Measurements from ENCODE around the gene SCARF2.
"Not testable (repeated sequence)": the region's sequence is repeated elsewhere in the genome, so short reads cannot be mapped to it uniquely, and the experiment has no call there.

The SCARF2 gene, protein sequence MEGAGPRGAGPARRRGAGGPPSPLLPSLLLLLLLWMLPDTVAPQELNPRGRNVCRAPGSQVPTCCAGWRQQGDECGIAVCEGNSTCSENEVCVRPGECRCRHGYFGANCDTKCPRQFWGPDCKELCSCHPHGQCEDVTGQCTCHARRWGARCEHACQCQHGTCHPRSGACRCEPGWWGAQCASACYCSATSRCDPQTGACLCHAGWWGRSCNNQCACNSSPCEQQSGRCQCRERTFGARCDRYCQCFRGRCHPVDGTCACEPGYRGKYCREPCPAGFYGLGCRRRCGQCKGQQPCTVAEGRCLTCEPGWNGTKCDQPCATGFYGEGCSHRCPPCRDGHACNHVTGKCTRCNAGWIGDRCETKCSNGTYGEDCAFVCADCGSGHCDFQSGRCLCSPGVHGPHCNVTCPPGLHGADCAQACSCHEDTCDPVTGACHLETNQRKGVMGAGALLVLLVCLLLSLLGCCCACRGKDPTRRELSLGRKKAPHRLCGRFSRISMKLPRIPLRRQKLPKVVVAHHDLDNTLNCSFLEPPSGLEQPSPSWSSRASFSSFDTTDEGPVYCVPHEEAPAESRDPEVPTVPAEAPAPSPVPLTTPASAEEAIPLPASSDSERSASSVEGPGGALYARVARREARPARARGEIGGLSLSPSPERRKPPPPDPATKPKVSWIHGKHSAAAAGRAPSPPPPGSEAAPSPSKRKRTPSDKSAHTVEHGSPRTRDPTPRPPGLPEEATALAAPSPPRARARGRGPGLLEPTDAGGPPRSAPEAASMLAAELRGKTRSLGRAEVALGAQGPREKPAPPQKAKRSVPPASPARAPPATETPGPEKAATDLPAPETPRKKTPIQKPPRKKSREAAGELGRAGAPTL

DNA sequence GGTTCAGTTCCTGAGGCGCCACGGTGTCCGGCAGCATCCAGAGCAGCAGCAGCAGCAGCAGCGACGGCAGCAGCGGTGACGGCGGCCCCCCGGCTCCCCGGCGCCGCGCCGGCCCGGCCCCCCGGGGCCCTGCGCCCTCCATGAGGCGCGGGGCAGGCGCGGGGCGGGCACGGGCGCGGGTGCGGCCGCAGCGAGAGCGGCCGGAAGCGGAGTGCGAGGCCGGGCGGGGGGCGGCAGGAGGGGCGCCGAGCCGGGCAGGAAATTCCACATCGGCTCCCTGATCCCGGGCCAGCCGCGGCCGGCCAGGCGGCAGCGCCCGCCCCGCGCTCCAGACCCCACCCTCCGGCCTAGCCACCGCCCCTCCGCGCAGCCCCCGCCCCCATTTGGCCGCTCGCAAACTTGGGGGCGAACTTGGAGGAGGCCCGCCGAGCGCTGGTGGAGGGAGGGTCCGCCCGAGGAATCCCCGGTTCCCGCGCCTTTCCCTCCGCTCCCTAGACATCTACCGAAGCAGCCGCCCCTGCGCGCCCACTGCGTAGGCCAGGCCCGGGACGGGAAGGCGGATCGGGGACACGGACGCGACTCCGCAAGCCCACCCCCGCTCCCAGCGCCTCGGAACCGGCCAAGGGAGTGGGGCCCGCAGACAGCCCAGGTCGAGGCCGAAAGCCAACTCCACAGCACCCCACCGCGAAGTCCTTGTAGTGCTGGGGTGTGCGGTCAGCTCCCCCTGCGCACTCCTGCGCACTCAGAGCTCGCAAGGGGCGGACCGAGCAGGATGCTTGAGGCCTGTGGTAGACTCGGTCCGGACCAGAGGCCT, at the start of gene SCARF2:
TSS of gene SCARF2 (minus strand) at position 213 of the 814 bp plus-strand sequence. CDS start at position 142, 71 bp downstream.
- no peak for DNase-seq

DNA sequence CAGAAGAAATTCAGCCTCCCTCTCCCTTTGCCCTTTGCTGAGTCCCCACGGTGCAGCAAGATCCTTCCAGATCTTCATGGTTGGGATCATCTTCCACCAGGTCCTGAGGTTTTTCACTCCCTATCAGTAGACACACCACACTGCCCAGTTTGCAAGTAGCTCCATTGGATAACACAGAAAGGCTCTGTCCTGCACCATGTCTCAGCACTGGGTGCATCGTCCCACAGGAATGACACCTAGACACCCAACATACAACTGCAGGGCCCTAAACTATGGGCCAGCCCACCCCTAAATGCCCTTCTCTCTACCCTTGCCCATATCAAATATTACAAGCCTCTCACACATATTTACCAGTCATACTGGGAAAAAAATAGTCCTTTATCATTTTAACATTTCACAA, 48.6 kb upstream of the SCARF2 start:
- no peak for DNase-seq

DNA sequence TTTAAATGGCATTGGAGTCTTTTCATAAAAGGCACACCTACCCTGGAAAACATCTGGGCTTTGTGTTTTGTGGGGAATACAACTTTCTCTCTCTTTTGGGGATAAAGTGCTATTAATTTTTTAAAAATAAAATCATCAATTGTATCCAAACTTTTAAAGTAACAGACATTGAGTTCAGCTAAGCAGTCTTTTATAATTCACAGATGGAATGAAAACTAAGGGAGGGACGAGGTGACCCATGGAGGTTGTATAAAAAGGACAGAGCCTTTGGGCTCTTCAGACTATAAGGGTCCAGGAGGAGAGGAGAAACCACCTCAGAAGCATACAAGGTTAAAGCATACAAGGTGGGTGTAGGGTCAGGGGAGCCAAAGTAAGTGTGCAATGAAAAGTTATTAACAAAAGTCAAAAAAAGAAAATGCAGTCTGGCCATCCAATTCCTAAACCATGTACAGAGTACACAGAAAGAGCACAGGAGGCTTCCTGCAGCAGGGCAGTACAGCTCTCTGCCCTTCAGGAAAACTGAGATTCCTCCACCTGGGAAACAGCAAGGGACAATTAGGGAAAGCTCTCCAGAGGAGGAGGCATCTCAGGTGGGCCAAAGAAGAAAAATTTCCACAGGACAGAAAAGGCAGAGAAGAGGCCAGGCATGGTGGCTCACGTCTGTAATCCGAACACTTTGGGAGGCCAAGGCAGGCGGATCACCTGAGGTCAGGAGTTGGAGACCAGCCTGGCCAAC, 47.5 kb upstream of the SCARF2 start:
- DNase-seq: no peak

DNA sequence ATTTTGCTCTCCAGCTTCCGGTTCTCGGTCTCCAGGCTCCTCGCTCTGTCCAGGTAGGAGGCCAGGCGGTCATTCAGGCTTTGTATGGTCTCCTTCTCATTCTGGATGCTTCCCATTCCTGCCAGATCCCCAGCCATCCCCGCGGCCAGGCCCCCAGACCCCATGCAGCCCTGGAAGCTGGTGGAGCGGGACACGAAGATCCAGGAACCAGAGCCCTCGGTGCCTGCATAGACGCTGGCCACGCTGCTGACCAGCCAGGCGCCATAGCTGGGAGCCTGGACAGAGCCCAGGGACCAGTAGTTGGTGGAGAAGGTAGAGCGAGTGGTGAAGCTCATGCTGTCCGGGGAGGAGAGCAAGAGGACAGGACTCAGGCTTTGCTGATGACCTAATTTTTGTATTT, 46.1 kb upstream of the SCARF2 start:
- DNase-seq: no peak

DNA sequence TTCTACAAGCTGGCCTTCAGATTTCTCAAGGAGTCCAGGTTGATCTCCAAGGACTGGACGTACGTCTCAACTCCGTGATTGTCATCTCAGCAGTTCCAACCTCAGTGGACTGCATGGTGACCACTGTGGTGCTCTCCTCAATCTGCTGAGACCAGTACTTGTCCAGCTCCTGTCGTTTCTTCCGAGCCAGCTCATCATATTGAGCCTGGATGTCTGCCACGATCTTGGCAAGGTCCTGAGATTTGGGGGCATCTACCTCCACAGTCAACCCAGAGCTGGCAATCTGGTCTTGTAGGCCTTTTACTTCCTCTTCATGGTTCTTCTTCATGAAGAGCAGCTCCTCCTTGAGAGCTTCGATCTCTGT, 45.5 kb upstream of the SCARF2 start:
- not testable (repeated sequence) for DNase-seq

DNA sequence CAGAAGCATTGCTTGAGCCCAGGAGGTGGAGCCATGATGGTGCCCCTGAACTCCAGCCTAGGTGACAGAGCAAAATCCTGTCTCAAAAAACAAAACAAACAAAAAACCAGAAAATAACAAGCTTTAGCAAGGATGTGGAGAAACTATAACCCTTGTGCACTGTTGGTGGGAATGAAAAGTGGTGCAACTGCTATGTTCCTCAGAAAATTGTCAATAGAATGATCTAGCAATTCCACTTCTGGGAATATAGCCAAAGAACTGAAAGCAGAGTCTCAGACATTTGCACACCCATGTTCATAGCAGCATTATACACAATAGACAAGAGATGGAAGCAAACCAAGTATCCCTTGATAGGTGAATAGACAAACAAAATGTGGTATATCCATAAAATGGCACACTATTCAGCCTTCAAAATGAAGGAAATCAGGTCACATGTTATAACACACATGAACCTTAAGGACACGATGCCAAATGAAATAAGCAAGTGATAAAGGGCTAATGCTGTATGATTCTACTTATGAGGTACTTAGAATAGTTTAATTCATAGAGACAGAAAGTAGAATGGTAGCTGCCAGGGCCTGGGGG, 42.1 kb upstream of the SCARF2 start:
- no peak for DNase-seq

DNA sequence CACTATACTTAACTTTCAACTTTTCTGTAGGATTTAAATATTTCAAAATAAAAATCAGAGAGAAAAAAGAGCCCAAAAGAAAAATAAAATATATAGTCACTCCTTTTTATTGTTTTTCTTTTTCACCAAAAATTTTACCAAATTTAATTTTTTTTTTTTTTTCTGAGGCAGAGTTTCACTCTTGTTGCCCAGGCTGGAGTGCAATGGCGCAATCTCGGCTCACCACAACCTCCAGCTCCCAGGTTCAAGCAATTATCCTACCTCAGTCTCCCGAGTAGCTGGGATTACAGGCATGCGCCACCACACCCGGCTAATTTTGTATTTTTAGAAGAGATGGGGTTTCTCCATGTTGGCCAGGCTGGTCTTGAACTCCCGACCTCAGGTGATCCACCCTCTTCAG, 40.4 kb upstream of the SCARF2 start:
- not testable (repeated sequence) for DNase-seq

DNA sequence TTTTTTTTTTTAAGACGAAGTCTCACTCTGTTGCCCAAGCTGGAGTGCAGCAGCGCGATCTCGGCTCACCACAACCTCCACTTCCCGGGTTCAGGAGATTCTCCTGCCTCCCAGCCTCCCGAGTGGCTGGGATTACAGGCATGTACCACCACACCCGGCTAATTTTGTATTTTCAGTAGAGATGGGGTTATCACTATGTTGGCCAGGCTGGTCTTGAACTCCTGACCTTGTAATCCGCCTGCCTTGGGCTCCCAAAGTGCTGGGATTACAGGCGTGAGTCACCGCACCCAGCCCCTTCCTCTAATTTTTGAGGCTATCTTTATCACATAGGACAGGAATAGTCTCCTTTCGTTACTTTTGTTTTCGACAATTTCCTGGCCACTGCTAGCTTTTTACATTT, 37.9 kb upstream of the SCARF2 start:
- DNase-seq: not testable (repeated sequence)

DNA sequence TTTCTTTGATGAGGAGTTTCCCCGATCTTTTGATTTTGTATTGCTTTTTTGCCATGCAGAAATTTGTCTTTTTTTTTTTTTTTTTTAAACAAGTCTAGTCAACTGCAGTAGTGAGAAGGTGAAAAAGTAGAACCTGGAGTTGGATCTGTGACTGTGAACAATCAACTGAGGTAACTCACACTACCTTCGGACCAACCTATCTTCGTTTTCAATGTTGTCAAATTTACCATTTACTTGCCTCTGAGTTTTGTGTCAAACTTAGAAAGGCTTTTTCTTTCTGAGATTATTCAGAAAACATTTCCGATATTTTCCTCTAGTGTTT, 37.5 kb upstream of the SCARF2 start:
- no peak for DNase-seq

DNA sequence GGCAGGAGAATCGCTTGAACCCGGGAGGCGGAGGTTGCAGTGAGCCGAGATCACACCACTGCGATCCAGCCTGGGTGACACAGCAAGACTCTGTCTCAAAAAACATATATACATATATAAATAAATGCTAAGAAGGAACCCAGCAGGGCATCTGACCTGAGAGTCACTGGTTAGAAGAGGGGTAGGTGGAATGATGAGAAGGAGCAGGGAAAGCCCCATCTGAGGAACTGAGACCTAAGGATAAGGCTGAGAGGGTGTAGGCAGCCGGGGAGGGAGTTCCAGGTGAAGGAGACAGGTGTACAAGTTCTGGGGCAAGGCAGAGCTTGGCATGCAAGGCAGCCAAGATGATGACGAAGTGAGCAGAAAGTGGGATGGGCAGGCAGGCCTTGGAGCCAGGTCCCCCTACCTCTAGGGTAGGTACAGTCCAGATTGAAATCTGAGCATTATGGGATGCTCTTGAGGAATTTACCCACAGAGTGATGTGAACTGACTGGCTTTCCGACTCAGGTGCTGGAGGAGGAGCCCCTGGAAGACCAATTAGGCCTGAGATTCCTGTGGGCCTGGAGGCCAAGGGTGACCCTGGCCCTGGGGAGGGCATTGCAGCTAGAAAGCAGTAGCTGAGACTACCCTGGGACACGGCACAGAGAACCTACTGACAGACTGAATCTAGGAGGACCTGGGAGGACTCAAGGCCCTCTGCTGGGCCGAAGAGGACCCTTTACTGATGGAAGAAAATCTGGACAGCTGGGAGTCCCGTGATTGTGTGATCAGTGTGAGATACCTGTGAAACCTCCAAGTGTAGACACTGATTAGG, 35.2 kb upstream of the SCARF2 start:
- no peak for DNase-seq

DNA sequence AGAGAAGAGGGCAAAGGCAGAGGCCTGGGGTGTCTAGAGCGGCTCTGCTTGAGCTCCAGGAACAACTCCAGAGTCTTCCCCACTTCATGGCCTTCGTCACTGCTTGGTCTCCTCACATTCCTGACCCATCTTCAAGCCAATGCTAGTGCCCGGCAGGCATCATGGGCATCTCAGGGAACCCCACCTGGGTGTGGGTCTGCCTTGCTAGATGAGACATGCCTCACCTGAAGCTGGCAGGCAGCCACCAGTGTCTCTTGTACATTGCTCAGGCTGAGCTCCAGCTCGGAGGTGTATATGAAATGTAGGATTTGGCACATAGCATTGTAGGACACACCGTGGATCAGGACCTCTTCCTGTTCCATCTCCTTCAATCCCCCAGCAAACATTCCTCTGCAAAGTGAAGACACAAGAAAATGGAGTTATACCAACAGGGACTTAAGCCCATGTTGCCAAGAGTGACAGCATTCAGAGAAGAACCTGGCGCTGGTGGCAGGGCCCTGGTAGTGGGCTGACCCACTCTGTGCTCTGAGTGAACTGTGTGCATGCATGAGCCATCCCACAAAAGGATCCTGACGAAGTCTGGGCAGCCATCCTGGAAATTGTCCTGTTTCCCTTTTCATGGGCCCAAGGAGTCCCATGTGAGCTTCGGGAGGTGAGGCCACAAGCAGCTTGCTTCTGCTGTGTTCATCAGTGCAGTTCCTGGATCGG, 33.7 kb upstream of the SCARF2 start:
- no peak for DNase-seq

DNA sequence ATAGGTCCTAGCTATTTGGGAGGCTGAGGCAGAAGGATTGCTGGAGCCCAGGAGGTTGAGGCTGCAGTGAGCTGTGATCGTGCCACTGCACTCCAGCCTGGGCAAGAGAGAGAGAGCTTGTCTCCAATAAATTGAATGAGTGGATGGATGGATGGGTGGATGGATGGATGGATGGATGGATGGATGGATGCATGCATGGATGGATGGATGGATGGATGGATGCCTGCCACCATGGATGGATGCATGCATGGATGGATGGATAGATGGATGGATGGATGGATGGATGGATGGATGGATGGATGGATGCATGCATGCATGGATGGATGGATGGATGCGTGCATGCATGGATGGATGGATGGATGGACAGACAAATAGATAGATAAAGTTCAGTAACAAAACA, 32.9 kb upstream of the SCARF2 start:
- not testable (repeated sequence) for DNase-seq

DNA sequence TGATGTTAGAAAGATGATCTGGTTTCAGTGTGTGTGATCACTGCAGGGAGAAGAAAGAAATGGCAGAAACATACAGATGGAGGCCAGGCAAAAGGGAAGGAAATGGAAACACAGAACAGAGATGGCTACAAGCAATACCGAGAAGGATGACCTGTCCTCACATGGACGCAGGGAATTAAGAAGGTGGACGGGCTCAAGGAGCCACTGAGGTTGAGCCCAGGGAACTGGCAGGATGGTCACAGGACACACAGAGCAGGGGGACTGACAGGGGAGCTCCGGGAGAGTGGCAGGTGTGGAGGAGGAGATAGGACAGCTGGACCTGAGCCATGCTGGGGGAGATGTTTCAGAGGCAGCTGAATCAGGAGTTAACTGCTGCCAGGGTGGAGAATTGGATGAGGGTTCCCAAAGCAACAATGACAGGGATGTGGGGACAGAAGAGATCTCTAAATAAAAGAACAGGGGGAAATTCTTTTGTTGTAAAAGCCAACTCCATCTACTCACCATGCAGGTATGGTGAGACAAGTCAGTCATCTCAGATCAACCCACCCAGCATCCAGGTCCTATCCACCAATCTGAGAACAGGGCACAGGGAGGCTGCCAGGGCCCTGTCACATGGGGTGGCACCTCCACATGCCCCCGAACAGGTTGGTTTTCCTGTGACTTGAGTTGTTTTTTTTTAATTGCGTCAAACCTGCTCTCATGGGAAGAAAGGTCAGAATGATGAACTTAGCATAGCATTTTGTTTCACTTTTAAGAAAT, 31.7 kb upstream of the SCARF2 start:
- DNase-seq: no peak

DNA sequence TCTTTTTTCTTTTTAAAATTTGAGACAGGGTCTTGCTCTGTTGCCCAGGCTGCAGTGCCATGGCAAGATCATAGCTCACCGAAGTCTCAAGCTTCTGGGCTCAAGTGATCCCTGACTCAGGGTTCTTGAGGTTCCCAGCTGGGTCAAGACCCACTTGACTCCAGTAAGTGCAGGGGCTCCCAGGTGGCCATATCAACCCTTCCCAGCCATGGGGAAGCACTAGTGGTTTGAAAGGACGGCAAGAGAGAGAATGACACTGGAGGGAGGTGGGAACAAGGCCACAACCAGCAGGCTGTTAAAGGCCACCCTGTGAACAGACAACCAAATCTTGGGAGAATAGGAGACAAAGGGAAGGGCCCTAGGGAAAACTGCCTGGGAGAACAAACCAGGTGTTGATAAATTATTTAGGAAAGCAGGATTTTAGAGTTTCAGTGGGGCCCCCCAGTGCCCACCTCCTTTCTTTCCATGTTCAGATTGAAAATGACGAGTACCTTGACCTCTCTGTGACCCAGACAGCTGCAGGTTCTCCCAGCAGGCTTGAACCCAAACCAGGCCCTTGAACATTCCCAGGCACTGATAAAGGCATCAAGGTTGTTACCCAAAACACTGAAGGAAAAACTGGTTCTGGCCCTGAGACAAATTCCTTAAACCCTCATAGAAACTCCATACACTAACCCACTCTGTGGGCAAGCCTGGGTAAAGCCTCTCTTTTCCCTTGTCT, 29.2 kb upstream of the SCARF2 start:
- no peak for DNase-seq

DNA sequence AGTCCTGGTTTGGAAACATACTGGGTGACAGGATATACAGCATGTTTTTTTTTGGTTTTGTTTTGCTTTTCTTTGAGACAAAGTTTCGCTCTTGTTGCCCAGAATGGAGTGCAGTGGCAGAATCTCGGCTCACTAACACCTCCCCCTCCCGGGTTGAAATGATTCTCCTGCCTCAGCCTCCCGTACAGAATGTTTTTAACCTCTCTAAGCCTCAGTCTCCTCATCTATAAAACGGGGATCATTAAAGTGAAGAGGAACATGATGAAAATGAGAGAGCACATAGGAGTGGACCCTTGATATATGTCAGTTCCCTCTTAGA, 28.1 kb upstream of the SCARF2 start:
- no peak for DNase-seq

DNA sequence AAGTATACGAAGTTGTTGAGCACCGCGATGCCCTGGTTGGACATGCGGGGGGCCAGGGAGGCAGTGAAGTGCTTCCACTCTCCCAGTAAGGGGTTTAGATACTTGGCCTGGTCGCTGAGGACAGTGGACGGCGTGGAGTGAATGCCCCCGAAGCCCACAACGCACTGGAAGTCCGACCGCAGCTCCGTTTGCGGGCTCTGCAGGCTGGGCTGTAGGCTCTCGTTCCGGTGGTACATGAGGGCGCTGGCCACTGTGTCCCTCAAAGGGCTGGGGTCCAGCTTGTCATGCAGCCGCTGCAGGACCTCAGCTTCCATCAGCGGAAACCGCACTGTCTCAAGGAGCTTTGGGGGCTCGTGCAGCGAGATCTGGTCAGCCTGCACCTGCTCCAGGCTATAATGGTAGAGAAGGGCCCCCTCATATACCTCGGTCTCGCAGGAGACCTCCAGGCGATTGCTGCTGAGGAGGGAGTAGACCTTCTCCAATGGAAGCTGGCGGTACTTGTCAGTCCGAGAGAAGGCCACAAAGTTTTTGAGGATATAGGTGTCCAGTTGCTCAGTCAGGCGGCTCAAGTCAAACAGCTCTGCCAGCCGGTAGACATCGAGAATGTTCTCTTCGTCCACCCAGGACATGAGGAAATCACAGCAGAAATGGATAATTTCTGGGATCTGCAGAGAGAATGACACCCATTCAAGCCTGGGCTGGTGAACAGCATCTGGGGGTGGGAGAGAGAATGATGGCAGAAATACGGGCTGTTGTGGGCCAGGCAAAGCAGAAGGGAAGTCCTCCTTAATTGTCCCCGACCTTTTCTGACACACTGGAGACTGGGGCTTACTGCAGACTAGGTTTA, 27.5 kb upstream of the SCARF2 start:
- DNase-seq: no peak

DNA sequence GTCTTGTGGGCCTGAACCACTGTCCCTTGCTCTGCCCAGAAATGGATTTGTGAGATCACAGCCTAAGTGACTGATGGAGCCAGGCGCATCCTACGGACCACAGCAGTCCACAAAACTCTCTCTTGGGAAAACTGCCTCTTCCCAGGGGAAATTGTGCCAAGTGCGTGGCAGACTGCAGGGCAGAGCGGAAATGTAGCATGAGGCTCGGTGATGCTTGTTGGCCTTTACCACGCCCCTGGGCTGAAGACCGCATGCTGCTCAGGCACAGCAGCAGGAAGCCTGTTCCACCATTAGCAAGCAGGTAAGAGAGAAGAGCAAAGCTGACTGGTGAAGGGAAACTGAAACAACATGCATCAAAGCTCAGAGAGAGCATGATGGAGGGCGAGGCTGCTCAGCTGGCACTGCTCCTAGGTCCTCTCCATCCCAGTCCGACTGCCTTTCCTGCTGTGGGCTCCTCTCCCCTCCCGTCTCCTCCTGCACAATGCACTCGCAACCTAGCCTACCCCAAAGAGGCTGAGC, 26.5 kb upstream of the SCARF2 start:
- no peak for DNase-seq

Data from NCI-H187 treated with DMSO at 0.1 percent for 48 hours (cell line).